IgD-negative memory B cell (primary cell): Measurements from ENCODE around the gene IMPA2. TPM values are rescaled to one million over a fixed set of nuclear protein-coding genes. Genes with fewer than 3 reads are reported as not detected.
A peak's percentile ranks its signal among the peaks of the same experiment; 100 is the strongest.

Source experiments
- H3K27ac Mint-ChIP-seq, 3 donors: one replicate each; pipeline ENCODE4 v1.8.0; 2020 to 2022; ENCODE audit warnings: mild to moderate bottlenecking in 3 of 3, mixed read lengths in 3 of 3, moderate library complexity in 1 of 3
- H3K27me3 Mint-ChIP-seq: one replicate; pipeline ENCODE4 v1.8.0; 2021; ENCODE audit warnings: mixed read lengths
- H3K36me3 Mint-ChIP-seq: one replicate; pipeline ENCODE4 v1.8.0; 2020; ENCODE audit warnings: mild to moderate bottlenecking, mixed read lengths
- H3K4me1 Mint-ChIP-seq, 3 donors: one replicate each; pipeline ENCODE4 v1.8.0; 2020 to 2022; ENCODE audit warnings: mixed read lengths in 3 of 3, mild to moderate bottlenecking in 1 of 3
- H3K4me3 Mint-ChIP-seq, 4 donors: one replicate each; pipeline ENCODE4 v1.8.0; 2020 to 2022; ENCODE audit warnings: mild to moderate bottlenecking in 4 of 4, mixed read lengths in 4 of 4, moderate library complexity in 3 of 4
- H3K9me3 Mint-ChIP-seq, 3 donors: one replicate each; pipeline ENCODE4 v1.8.0; 2020 to 2021; ENCODE audit warnings: mixed read lengths in 3 of 3, mild to moderate bottlenecking in 1 of 3
- polyA plus RNA-seq: library from polyadenylated mRNA; unstranded; fragments of 300-500 nt; fragmentation: Illumina TruSeq; gene quantifications from one replicate; pipeline ENCODE4 v1.2.3, GENCODE V29; 2021

Gene IMPA2
- polyA plus RNA-seq, 1 donor from 2014 or later = 11.9 TPM

- Mint-ChIP-seq H3K9me3 (no peaks in the 10 kb centered on the region), H3K27ac (no peak overlapping the region), H3K4me3 (no peak overlapping the region), H3K4me1 (peaks cover 6 to 9% (median 8%) of the 10 kb centered on the region in 3 donors), H3K27me3 (no peaks in the 10 kb centered on the region), H3K36me3 (peaks cover 1% of the 10 kb centered on the region)
Observed at GRCh38 chr18:11991021-11991795, 9.9 kb downstream of the IMPA2 start.

- H3K9me3 Mint-ChIP-seq = no peaks in the 10 kb centered on the region
- no peak overlapping the region for H3K27ac Mint-ChIP-seq
- H3K4me3 Mint-ChIP-seq = no peak overlapping the region
- no peaks in the 10 kb centered on the region for H3K27me3 Mint-ChIP-seq
- H3K36me3 Mint-ChIP-seq = peaks cover 1% of the 10 kb centered on the region
- H3K4me1 Mint-ChIP-seq = peaks cover 7 to 14% (median 8%) of the 10 kb centered on the region in 3 donors
Observed at GRCh38 chr18:11992096-11992790, 10.9 kb downstream of the IMPA2 start.

- no peak overlapping the region for H3K4me3 Mint-ChIP-seq
- H3K9me3 Mint-ChIP-seq = no peaks in the 10 kb centered on the region
- no peaks in the 10 kb centered on the region for H3K27me3 Mint-ChIP-seq
- peaks cover 1% of the 10 kb centered on the region for H3K36me3 Mint-ChIP-seq
- peaks cover 7 to 14% (median 8%) of the 10 kb centered on the region in 3 donors for H3K4me1 Mint-ChIP-seq
- H3K27ac Mint-ChIP-seq = peak overlapping the region in 1 of 3 donors; percentile 97
Observed at GRCh38 chr18:11993264-11993916, 12.1 kb downstream of the IMPA2 start.

- H3K4me3 Mint-ChIP-seq = no peak overlapping the region
Observed at GRCh38 chr18:11994336-11994702, 13.0 kb downstream of the IMPA2 start.

GRCh38 chr18:11994703-11995444, 13.6 kb downstream of the IMPA2 start:
- H3K9me3 Mint-ChIP-seq = no peaks in the 10 kb centered on the region
- peaks cover 1% of the 10 kb centered on the region for H3K36me3 Mint-ChIP-seq
- peak overlapping the region in 1 of 4 donors; percentile 64 for H3K4me3 Mint-ChIP-seq
- H3K27me3 Mint-ChIP-seq = no peaks in the 10 kb centered on the region
- H3K4me1 Mint-ChIP-seq = peaks cover 7 to 14% (median 8%) of the 10 kb centered on the region in 3 donors
- peak overlapping the region in 1 of 3 donors; percentile 10 for H3K27ac Mint-ChIP-seq

More at GRCh38 chr18:11994336-11994702, 13.0 kb downstream of the IMPA2 start:
- Mint-ChIP-seq H3K4me1 (peaks cover 7 to 14% (median 8%) of the 10 kb centered on the region in 3 donors), H3K36me3 (peaks cover 1% of the 10 kb centered on the region), H3K9me3 (no peaks in the 10 kb centered on the region), H3K27ac (no peak overlapping the region), H3K27me3 (no peaks in the 10 kb centered on the region)

- H3K27me3 Mint-ChIP-seq = no peaks in the 10 kb centered on the region
- peak overlapping the region in 3 of 4 donors; percentile 47 to 86 (median 83) for H3K4me3 Mint-ChIP-seq
- peaks cover 3% of the 10 kb centered on the region for H3K36me3 Mint-ChIP-seq
- H3K27ac Mint-ChIP-seq = peak overlapping the region in 2 of 3 donors; percentile 10 to 35
- H3K9me3 Mint-ChIP-seq = no peaks in the 10 kb centered on the region
- peaks cover 7 to 14% (median 8%) of the 10 kb centered on the region in 3 donors for H3K4me1 Mint-ChIP-seq
Observed at GRCh38 chr18:11995445-11996189, 14.3 kb downstream of the IMPA2 start.

GRCh38 chr18:11996190-11996754, 15.0 kb downstream of the IMPA2 start:
- Mint-ChIP-seq H3K27me3 (no peaks in the 10 kb centered on the region), H3K36me3 (peaks cover 3% of the 10 kb centered on the region), H3K27ac (no peak overlapping the region), H3K4me3 (no peak overlapping the region), H3K9me3 (no peaks in the 10 kb centered on the region), H3K4me1 (peaks cover 7 to 14% (median 8%) of the 10 kb centered on the region in 3 donors)

GRCh38 chr18:11996907-11997306, 15.6 kb downstream of the IMPA2 start:
- Mint-ChIP-seq H3K4me1 (peaks cover 7 to 14% (median 8%) of the 10 kb centered on the region in 3 donors), H3K36me3 (peaks cover 4% of the 10 kb centered on the region), H3K9me3 (no peaks in the 10 kb centered on the region), H3K4me3 (no peak overlapping the region), H3K27me3 (no peaks in the 10 kb centered on the region), H3K27ac (no peak overlapping the region)

- peaks cover 7 to 14% (median 8%) of the 10 kb centered on the region in 3 donors for H3K4me1 Mint-ChIP-seq
- H3K27ac Mint-ChIP-seq = no peak overlapping the region
- H3K27me3 Mint-ChIP-seq = no peaks in the 10 kb centered on the region
- H3K4me3 Mint-ChIP-seq = no peak overlapping the region
- H3K9me3 Mint-ChIP-seq = no peaks in the 10 kb centered on the region
- H3K36me3 Mint-ChIP-seq = peaks cover 4% of the 10 kb centered on the region
Observed at GRCh38 chr18:11997466-11997865, 16.2 kb downstream of the IMPA2 start.

- Mint-ChIP-seq H3K4me3 (no peak overlapping the region), H3K27ac (no peak overlapping the region), H3K36me3 (peaks cover 4% of the 10 kb centered on the region), H3K4me1 (peaks cover 7 to 14% (median 8%) of the 10 kb centered on the region in 3 donors), H3K9me3 (no peaks in the 10 kb centered on the region), H3K27me3 (no peaks in the 10 kb centered on the region)
Observed at GRCh38 chr18:11998193-11998592, 16.9 kb downstream of the IMPA2 start.

GRCh38 chr18:11999429-11999828, 18.1 kb downstream of the IMPA2 start:
- Mint-ChIP-seq H3K27me3 (no peaks in the 10 kb centered on the region), H3K4me3 (no peak overlapping the region), H3K27ac (no peak overlapping the region), H3K36me3 (peaks cover 4% of the 10 kb centered on the region), H3K4me1 (peaks cover 7 to 14% (median 8%) of the 10 kb centered on the region in 3 donors), H3K9me3 (no peaks in the 10 kb centered on the region)

- H3K36me3 Mint-ChIP-seq = peaks cover 4% of the 10 kb centered on the region
- H3K27me3 Mint-ChIP-seq = no peaks in the 10 kb centered on the region
- peaks cover 7 to 14% (median 12%) of the 10 kb centered on the region in 3 donors for H3K4me1 Mint-ChIP-seq
- H3K9me3 Mint-ChIP-seq = no peaks in the 10 kb centered on the region
- H3K4me3 Mint-ChIP-seq = no peak overlapping the region
- no peak overlapping the region for H3K27ac Mint-ChIP-seq
Observed at GRCh38 chr18:12000072-12000659, 18.9 kb downstream of the IMPA2 start.

GRCh38 chr18:12001421-12001820, 20.1 kb downstream of the IMPA2 start:
- no peaks in the 10 kb centered on the region for H3K9me3 Mint-ChIP-seq
- H3K27ac Mint-ChIP-seq = no peak overlapping the region
- H3K4me3 Mint-ChIP-seq = no peak overlapping the region
- peaks cover 5 to 9% (median 6%) of the 10 kb centered on the region in 3 donors for H3K4me1 Mint-ChIP-seq
- H3K36me3 Mint-ChIP-seq = peaks cover 4% of the 10 kb centered on the region
- H3K27me3 Mint-ChIP-seq = no peaks in the 10 kb centered on the region
